GM10266 (cell line): Measurements from ENCODE around the gene TMX2.

Experiments used
- DNase-seq: peaks from one replicate; pipeline ENCODE4 v3.0.0; 2012; ENCODE audit errors: extremely low spot score
- CTCF ChIP-seq: IDR thresholded peaks from 2 replicates; pipeline ENCODE4 v1.5.1; 2012; ENCODE audit warnings: mild to moderate bottlenecking, low read depth; ENCODE audit not compliant: control insufficient read depth, insufficient read depth; ENCODE audit errors: missing control alignments

TMX2 gene

DNA sequence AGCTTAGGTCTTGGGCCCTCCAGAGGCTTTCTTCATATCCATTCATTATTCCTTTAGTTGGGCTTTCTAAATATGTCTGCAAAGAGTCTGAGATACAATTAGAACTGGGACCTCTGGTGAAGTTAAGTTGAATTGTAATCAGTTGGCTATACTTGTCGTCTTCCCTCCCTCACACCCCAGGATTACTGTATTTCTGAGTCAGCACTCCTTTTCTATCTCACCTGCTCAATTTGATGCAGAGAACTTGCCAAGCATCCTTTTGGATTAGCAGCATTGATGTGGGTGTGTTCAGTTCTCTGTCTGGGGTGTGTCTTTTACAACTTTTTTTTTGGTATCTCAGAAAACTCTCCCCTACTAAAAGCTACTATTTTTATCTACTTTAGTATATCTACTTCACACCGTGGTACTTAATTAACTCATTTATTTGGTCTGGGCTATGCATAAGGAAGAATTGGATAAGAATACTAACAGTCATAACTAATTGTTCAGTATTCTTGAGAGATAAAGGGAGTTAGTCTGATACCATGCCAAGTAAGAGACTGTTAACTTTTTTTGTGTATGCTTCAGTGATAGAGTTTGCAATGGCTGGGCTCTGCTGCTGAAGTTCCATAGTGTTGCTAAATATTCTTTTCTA is 64.3 kb downstream of the TMX2 start:
- DNase-seq: no peak
- TF ChIP-seq CTCF: no peak

- no peak for TF ChIP-seq CTCF
- no peak for DNase-seq
These were observed 65.5 kb downstream of the TMX2 start for GRCh38 chr11:57777969-57778317.

GRCh38 chr11:57778318-57779037 is 66.1 kb downstream of the TMX2 start:
- no peak for TF ChIP-seq CTCF
- no peak for DNase-seq

- no peak for TF ChIP-seq CTCF
- DNase-seq: no peak
These were observed 66.9 kb downstream of the TMX2 start for GRCh38 chr11:57779276-57779675.

GRCh38 chr11:57781529-57781943 is 69.1 kb downstream of the TMX2 start:
- no peak for DNase-seq
- TF ChIP-seq CTCF: no peak

- TF ChIP-seq CTCF: no peak
- DNase-seq: no peak
These were observed 72.7 kb downstream of the TMX2 start for GRCh38 chr11:57785072-57785471.

- no peak for TF ChIP-seq CTCF
- no peak for DNase-seq
These were observed 74.0 kb downstream of the TMX2 start for GRCh38 chr11:57786436-57786835.
